Stimulated activated CD4-positive, alpha-beta T cell treated with anti-CD3 and anti-CD28 coated beads, Interleukin-4, amount 100 ng/mL, for 1 hour (primary cell): ENCODE results near the gene MATN4.

Source experiments
- DNase-seq: peaks from one replicate; pipeline ENCODE4 v3.0.0-alpha.2; 2020

The MATN4 gene

GRCh38 chr20:45246109-45246508 lies 62.0 kb downstream of the MATN4 start:
- DNase-seq = no peak
